Thyroid gland (tissue), 4 donors: ENCODE data around the gene TMEM132D.

Source experiments
- CTCF ChIP-seq, 6 experiments: fragments of 200-600 bp in 3 of 6; fragments of 450-650 bp in 3 of 6; sonication (generic) in 3 of 6; IDR thresholded peaks; one replicate each; pipeline ENCODE4 v1.5.1; 2016 to 2019; ENCODE audit warnings: antibody characterized with exemption in 6 of 6, mild to moderate bottlenecking in 2 of 6, inconsistent platforms in 1 of 6, moderate library complexity in 1 of 6
- POLR2A ChIP-seq, 2 donors: fragments of 450-650 bp; IDR thresholded peaks; one replicate each; pipeline ENCODE4 v1.6.1; 2017; ENCODE audit warnings: antibody characterized with exemption in 2 of 2, mild to moderate bottlenecking in 2 of 2, moderate library complexity in 1 of 2

GRCh38 chr12:129863938-129864337 lies 39.9 kb downstream of the TMEM132D start:
- TF ChIP-seq CTCF (IDR thresholded peaks at IDR 0.05) (no peak), POLR2A (IDR thresholded peaks at IDR 0.05) (no peak)
